Astrocyte (in vitro differentiated cells and primary cell): Measurements from ENCODE around the gene MVD. TPM values are rescaled to one million over a fixed set of nuclear protein-coding genes. Genes with fewer than 3 reads are reported as not detected.

Experiments
- DNase-seq: peaks from one replicate; pipeline ENCODE4 v3.0.0-alpha.2; 2010; ENCODE audit warnings: low read depth
- FAIRE-seq: peaks from 2 replicates; lab custom pipeline; 2011; peaks lifted over from hg19 to GRCh38; lab: Jason Lieb, UNC
- H2AFZ ChIP-seq: 2 replicates; pipeline ENCODE4 v1.6.0; 2012; ENCODE audit warnings: low read depth, low read length, inconsistent platforms
- H3K27ac ChIP-seq: 2 replicates; pipeline ENCODE4 v1.5.1; 2011; ENCODE audit warnings: low read depth, low read length, inconsistent platforms
- H3K27me3 ChIP-seq: 2 replicates; pipeline ENCODE4 v1.6.0; 2011; ENCODE audit warnings: low read length, inconsistent platforms; ENCODE audit not compliant: insufficient read depth
- H3K36me3 ChIP-seq: 2 replicates; pipeline ENCODE4 v1.5.1; 2011; ENCODE audit warnings: low read length, inconsistent platforms; ENCODE audit not compliant: insufficient read depth
- H3K4me1 ChIP-seq: 2 replicates; pipeline ENCODE4 v1.5.1; 2011; ENCODE audit warnings: low read length, inconsistent platforms; ENCODE audit not compliant: insufficient read depth
- H3K4me2 ChIP-seq: 2 replicates; pipeline ENCODE4 v1.6.0; 2012; ENCODE audit warnings: low read length, inconsistent platforms
- H3K4me3 ChIP-seq: 2 replicates; pipeline ENCODE4 v1.5.1; 2011; ENCODE audit warnings: low read depth, mild to moderate bottlenecking, low read length, inconsistent platforms; ENCODE audit not compliant: insufficient read depth
- H3K79me2 ChIP-seq: 2 replicates; pipeline ENCODE4 v1.6.0; 2012; ENCODE audit warnings: mild to moderate bottlenecking, low read length, inconsistent platforms; ENCODE audit not compliant: insufficient read depth
- H3K9ac ChIP-seq: 2 replicates; pipeline ENCODE4 v1.6.0; 2012; ENCODE audit warnings: mild to moderate bottlenecking, low read length, inconsistent platforms
- H3K9me3 ChIP-seq: 2 replicates; pipeline ENCODE4 v1.5.1; 2012; ENCODE audit warnings: low read depth, mild to moderate bottlenecking, low read length, inconsistent platforms; ENCODE audit not compliant: insufficient read depth
- H4K20me1 ChIP-seq: 2 replicates; pipeline ENCODE4 v1.6.0; 2012; ENCODE audit warnings: low read length, inconsistent platforms; ENCODE audit not compliant: insufficient read depth
- H3K27ac Mint-ChIP-seq: one replicate; pipeline ENCODE4 v1.8.0; 2021; ENCODE audit warnings: mild to moderate bottlenecking, mixed read lengths; ENCODE audit not compliant: unreplicated experiment
- H3K27me3 Mint-ChIP-seq: one replicate; pipeline ENCODE4 v1.8.0; 2021; ENCODE audit warnings: low read depth, mixed read lengths; ENCODE audit not compliant: unreplicated experiment
- H3K36me3 Mint-ChIP-seq: one replicate; pipeline ENCODE4 v1.8.0; 2021; ENCODE audit warnings: low read depth, mixed read lengths; ENCODE audit not compliant: unreplicated experiment
- H3K4me1 Mint-ChIP-seq: one replicate; pipeline ENCODE4 v1.8.0; 2021; ENCODE audit warnings: low read depth, mixed read lengths; ENCODE audit not compliant: unreplicated experiment
- H3K4me3 Mint-ChIP-seq: one replicate; pipeline ENCODE4 v1.8.0; 2021; ENCODE audit warnings: mild to moderate bottlenecking, moderate library complexity, mixed read lengths; ENCODE audit not compliant: unreplicated experiment
- H3K9me3 Mint-ChIP-seq: one replicate; pipeline ENCODE4 v1.8.0; 2021; ENCODE audit warnings: mild to moderate bottlenecking, mixed read lengths; ENCODE audit not compliant: unreplicated experiment
- CTCF ChIP-seq: IDR thresholded peaks from 2 replicates; pipeline ENCODE4 v1.5.1; 2011; ENCODE audit warnings: low read depth, mild to moderate bottlenecking, inconsistent platforms, low read length, moderate library complexity; ENCODE audit not compliant: insufficient read depth
- EZH2 ChIP-seq: IDR thresholded peaks from 2 replicates; pipeline ENCODE4 v1.6.1; 2012; ENCODE audit warnings: mild to moderate bottlenecking, low read length, inconsistent platforms; ENCODE audit not compliant: insufficient read depth
- total RNA-seq: library from RNA; stranded (reverse); gene quantifications from 2 replicates; pipeline ENCODE4 v1.2.1, GENCODE V29; 2021

MVD gene
- total RNA-seq, 1 donor from 2014 or later, result 63.9 TPM

DNA sequence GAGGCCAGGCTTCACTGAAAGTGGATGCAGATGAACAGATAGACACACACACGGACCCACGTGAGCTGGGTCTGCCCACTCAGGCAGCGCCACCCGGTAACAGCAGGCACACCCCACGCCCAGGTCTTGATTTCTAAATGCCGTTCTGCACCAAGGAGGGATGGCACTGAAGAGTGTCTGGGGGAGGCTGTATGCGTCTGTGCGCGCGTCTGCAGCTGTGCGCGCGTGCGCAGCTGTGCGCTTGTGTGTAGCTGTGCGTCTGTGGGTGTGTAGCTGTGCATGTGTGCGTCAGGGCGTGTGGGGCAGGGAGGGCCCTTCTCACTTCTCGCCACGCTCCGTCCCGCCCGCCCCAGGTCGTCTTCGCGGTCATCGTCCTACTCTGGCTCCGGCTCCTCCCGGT, 40.0 kb downstream of the MVD start:
- Histone ChIP-seq H4K20me1 (peaks cover 31% of the 10 kb centered on the region), H3K27ac (no peak overlapping the region), H3K27me3 (no peaks in the 10 kb centered on the region), H3K79me2 (peaks cover 18% of the 10 kb centered on the region), H3K36me3 (peaks cover 6% of the 10 kb centered on the region), H3K4me2 (no peak overlapping the region), H2AFZ (no peak overlapping the region), H3K9me3 (no peaks in the 10 kb centered on the region), H3K9ac (no peak overlapping the region), H3K4me3 (no peak overlapping the region), H3K4me1 (no peaks in the 10 kb centered on the region)
- DNase-seq (no peak), FAIRE-seq (no peak)
- Mint-ChIP-seq H3K27ac (no peak overlapping the region), H3K4me1 (no peaks in the 10 kb centered on the region), H3K9me3 (no peaks in the 10 kb centered on the region), H3K4me3 (no peak overlapping the region), H3K36me3 (peaks cover 2% of the 10 kb centered on the region), H3K27me3 (no peaks in the 10 kb centered on the region)
- TF ChIP-seq CTCF, result no peak
- no peak for TF ChIP-seq EZH2

DNA sequence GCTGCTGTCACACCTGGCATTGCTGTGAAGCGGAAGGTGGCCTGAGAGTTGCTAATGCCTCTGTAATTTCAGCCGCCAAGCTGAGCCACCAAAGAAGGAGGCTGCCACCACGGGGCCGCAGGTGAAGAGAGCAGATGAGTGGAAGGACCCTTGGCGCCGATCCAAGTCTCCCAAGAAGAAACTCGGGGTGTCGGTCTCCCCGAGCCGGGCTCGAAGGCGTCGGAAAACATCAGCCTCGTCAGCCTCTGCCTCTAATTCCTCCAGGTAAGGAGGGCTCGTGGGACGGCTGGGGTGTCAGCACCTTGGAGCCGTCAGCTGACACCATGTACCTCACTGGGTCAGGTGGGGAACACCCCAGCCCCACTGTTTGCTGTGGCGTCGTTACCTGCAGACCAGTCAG, 40.8 kb downstream of the MVD start:
- no peak overlapping the region for H3K4me3 Mint-ChIP-seq
- no peak for FAIRE-seq

More for the DNA sequence above, 40.8 kb downstream of the MVD start:
- peaks cover 6% of the 10 kb centered on the region for H3K36me3 ChIP-seq
- no peaks in the 10 kb centered on the region for H3K4me1 ChIP-seq
- no peaks in the 10 kb centered on the region for H3K9me3 ChIP-seq
- Mint-ChIP-seq H3K27me3 (no peaks in the 10 kb centered on the region), H3K36me3 (peaks cover 4% of the 10 kb centered on the region), H3K4me1 (no peaks in the 10 kb centered on the region), H3K27ac (no peak overlapping the region), H3K9me3 (no peaks in the 10 kb centered on the region)
- H4K20me1 ChIP-seq, result peaks cover 38% of the 10 kb centered on the region
- DNase-seq, result no peak
- no peak overlapping the region for H3K4me3 ChIP-seq
- H3K9ac ChIP-seq, result no peak overlapping the region
- no peaks in the 10 kb centered on the region for H3K27me3 ChIP-seq
- TF ChIP-seq CTCF (no peak), EZH2 (no peak)
- no peak overlapping the region for H2AFZ ChIP-seq
- H3K27ac ChIP-seq, result no peak overlapping the region
- peaks cover 24% of the 10 kb centered on the region for H3K79me2 ChIP-seq
- no peak overlapping the region for H3K4me2 ChIP-seq
